Suppressor macrophage treated with lipopolysaccharide for 1 hour (primary cell): ENCODE results near the gene LRCH1.
A peak's percentile ranks its signal among the peaks of the same experiment; 100 is the strongest.
"Not testable (repeated sequence)": the region's sequence is repeated elsewhere in the genome, so short reads cannot be mapped to it uniquely, and the experiment has no call there.

ENCODE experiments used
- DNase-seq, 3 donors: peaks; one replicate each; pipeline ENCODE4 v3.0.0-alpha.2; 2020 to 2022

The LRCH1 gene

DNA sequence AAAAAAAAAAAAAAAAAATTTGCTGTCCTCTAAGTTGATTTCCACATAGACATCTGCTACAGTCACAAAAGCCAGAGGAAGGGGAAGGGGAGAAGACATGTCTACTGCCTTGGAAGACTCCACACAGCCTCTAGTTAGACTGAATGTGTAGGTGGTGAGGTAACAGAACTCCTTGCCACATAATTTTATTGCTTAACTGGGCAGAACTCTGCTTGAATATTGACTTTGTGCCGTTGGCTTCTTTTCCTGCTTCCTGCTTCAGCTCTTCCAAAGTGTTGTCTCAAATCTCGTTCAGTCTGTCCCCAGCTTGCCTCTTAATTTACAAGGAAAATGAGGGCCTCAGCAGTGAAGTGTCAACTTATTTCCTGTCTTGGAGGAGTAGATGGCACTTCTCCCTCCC is 206.9 kb downstream of the LRCH1 start:
- DNase-seq, result peak; percentile 14 to 53 (median 46)

DNA sequence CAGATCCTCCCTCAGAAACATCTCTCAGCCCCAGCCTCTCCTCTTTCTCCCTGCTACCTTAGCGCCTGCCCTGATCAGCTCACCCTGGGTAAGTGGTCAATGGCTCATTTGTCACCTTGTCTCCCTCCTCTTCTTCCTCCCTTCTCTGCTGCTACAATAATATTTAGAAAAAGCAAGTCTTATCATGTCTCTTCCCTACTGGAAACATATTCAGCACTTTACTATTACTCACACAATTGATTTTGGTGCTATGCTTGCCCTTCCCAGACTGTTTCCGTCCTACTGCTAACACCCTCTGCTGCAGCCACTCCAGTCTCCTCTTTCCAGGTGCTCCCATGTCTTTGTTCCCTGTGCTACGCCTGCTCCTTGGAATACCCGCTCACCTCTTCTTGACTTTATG is 208.2 kb downstream of the LRCH1 start:
- no peak for DNase-seq

DNA sequence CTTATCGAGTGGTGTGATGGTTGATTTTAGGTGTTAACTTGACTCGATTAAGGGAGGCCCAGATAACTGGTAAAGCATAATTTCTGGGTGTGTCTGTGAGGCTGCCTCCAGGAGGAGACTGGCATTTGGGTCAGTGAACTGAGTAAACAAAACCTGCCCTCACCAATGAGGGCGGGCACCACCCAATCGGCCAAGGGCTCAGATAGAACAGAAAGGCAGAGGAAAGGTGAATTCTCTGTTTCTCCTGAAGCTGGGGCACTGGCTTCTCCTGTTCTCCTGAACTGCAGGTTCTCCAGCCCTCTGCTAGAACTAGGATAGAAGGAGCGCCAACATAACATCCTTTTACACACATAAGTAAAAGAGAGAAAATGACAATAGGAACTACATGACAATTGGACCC is 208.9 kb downstream of the LRCH1 start:
- no peak for DNase-seq

- DNase-seq, result not testable (repeated sequence)
These were observed 217.0 kb downstream of the LRCH1 start for GRCh38 chr13:46769925-46770324.

DNA sequence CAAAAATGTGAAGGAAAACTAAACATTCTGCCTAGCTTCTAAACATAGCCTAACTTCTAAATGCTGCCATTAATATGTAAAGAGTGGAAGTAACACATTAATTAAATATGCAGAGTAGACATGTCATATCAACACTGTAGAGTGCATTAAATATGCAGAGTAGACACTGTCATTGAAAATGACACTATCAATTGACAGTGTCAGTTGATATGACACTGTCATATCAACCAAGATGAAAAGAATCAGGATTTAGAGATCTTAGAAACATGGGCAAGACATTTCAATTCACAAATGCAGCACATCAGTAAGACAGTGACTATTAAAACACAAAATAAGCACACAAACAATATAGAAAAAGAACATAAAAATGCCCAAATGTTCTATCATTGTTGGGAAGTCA is 218.7 kb downstream of the LRCH1 start:
- no peak for DNase-seq

- DNase-seq, result no peak
These were observed 220.6 kb downstream of the LRCH1 start for GRCh38 chr13:46773541-46773940.

- no peak for DNase-seq
These were observed 222.6 kb downstream of the LRCH1 start for GRCh38 chr13:46775385-46776107.

GRCh38 chr13:46778095-46778494 is 225.1 kb downstream of the LRCH1 start:
- no peak for DNase-seq

- DNase-seq, result no peak
These were observed 225.9 kb downstream of the LRCH1 start for GRCh38 chr13:46778890-46779289.

DNA sequence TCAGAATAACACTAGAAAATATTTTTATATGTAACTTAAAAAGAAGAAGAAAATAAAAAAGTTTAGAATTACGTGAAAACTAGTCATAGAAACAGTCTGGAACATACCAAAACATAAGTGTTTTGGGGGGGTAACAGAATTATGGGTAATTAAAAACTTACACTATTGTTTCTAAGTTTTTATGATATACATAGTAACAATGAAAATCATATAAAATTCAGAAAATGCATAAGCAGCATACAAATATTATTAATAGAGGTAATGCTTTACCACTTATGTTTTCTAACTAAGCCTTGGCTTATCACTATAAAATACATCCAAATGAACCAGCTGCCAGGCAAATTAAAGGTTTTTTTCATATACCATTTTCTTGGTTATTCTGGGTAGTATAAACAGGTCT is 229.1 kb downstream of the LRCH1 start:
- no peak for DNase-seq

DNA sequence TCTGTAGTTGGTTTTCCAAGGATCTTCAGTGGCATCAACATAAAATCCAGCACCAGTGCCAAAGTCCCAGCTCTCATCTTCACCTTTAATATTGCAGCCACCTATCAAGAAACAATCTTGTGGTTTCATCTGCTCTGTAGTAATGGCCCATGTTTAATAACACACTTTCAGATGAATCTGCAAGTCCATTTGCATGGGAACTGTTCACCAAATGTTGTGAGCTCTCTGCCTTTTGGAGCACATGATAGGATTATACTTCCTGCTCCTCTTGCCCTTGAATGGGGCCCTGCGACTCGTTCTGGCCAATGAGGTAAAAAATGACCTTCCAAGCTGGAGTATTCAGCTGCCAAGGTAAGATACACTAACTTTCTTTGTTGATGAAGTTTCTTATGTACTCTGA is 229.7 kb downstream of the LRCH1 start:
- no peak for DNase-seq

DNA sequence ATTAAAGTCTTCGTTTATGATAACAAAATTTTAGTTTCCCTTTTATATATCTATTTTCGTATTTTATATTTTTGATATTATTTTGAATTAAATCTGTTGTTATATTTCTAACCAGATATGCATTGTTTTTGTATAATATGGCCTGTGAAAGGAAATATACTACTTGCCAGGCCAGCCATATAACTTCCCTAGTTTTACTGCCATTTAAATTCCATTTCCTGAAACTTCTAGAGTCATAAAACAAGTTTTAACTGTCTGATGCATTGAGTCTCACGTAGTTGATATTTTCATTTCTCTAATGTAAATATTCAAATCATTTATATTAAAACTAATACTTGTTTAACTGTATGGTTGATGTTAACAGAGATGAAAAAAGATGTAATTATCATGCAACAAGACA is 230.5 kb downstream of the LRCH1 start:
- DNase-seq, result no peak

GRCh38 chr13:46795321-46795720 is 242.4 kb downstream of the LRCH1 start:
- peak in 1 of 3 donors; percentile 9 for DNase-seq

DNA sequence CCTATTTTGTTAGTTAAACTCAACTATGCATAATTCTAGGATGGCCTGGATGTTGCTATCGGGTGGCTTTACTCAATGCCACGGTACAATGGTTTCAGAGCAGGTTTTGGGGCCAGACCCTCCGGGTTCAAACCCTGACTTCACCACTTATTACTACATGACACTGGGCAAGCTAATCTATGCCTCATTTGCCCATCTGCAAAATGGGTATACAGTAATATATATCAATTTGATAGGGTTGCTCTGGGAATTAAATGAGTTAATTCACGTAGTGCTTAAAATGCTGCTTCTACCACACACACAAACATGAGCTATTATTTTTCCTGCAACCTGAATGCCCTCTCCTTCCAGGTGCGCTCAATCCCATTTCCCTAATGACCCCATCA is 243.2 kb downstream of the LRCH1 start:
- DNase-seq, result no peak

GRCh38 chr13:46796515-46797474 is 243.8 kb downstream of the LRCH1 start, which contains the start of gene ESD:
TSS of gene ESD (minus strand) at chr13:46797161. CDS start at chr13:46791413, 5,748 bp downstream.
- peak; percentile 89 to 95 (median 93) for DNase-seq

GRCh38 chr13:46797501-46798237 is 244.7 kb downstream of the LRCH1 start:
- DNase-seq, result no peak

GRCh38 chr13:46799139-46799538 is 246.2 kb downstream of the LRCH1 start:
- no peak for DNase-seq

DNA sequence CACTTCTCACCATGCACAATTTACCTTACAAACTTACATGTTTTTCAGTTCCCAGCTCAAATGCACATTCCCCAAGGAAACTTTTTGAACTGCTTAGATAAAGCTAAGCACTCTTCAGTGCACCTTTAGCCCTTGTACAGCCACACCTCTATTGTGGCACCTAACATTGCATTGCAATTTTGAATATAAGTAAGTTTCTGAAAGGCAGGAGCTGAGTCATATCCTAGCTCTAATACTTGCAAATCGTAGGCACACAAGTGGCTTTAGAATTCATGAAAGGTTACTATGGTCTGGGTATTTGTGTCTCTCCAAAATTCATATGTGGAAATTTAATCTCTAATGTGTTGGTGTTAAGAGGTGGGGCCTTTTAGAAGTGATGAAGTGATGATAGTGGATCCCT is 248.9 kb downstream of the LRCH1 start:
- no peak for DNase-seq
